Vagina (tissue), 2 donors: ENCODE data around the gene DAND5.

Experiments used
- CTCF ChIP-seq, 3 experiments: fragments of 450-650 bp in 2 of 3; fragments of 200-600 bp in 1 of 3; sonication (generic) in 1 of 3; IDR thresholded peaks; one replicate each; pipeline ENCODE4 v1.5.1; 2017 to 2019; ENCODE audit warnings: antibody characterized with exemption in 3 of 3, mild to moderate bottlenecking in 2 of 3, moderate library complexity in 2 of 3
- POLR2A ChIP-seq, 2 donors: fragments of 450-650 bp; IDR thresholded peaks; one replicate each; pipeline ENCODE4 v1.6.1; 2017; ENCODE audit warnings: antibody characterized with exemption in 2 of 2, mild to moderate bottlenecking in 2 of 2, moderate library complexity in 2 of 2
- POLR2AphosphoS5 ChIP-seq, 2 donors: sonication (generic); formaldehyde crosslinking; IDR thresholded peaks; one replicate each; pipeline ENCODE4 v1.9.0; 2017; ENCODE audit warnings: antibody characterized with exemption in 2 of 2, mild to moderate bottlenecking in 2 of 2, low read depth in 1 of 2; ENCODE audit not compliant: insufficient read depth in 1 of 2

- no peak for TF ChIP-seq CTCF (IDR thresholded peaks at IDR 0.05)
- no peak for TF ChIP-seq POLR2AphosphoS5 (IDR thresholded peaks at IDR 0.05; ENCODE audit: insufficient read depth in 1 of 2, low read depth in 1 of 2)
- no peak for TF ChIP-seq POLR2A (IDR thresholded peaks at IDR 0.05)
Observed at GRCh38 chr19:12944104-12944674, 25.2 kb upstream of the DAND5 start.
